Hepatocyte (in vitro differentiated cells): ENCODE results near the gene CITED1.

Experiments
- EZH2 ChIP-seq: fragments of 200-600 bp; sonication (generic); IDR thresholded peaks from 2 replicates; pipeline ENCODE4 v1.6.1; 2016; ENCODE audit warnings: antibody characterized with exemption, mild to moderate bottlenecking, borderline replicate concordance
- EZH2phosphoT487 ChIP-seq: fragments of 200-600 bp; sonication (generic); IDR thresholded peaks from one replicate; pipeline ENCODE4 v1.6.1; 2018; ENCODE audit warnings: antibody characterized with exemption, mild to moderate bottlenecking, low read depth, moderate library complexity; ENCODE audit not compliant: unreplicated experiment, severe bottlenecking
- TF ChIP-seq, protein P1 (sequence below): fragments of 200-600 bp; sonication (generic); IDR thresholded peaks from 2 replicates; pipeline ENCODE4 v1.5.1; 2016; ENCODE audit warnings: antibody characterized with exemption, mild to moderate bottlenecking; ENCODE audit not compliant: poor library complexity

DNA sequence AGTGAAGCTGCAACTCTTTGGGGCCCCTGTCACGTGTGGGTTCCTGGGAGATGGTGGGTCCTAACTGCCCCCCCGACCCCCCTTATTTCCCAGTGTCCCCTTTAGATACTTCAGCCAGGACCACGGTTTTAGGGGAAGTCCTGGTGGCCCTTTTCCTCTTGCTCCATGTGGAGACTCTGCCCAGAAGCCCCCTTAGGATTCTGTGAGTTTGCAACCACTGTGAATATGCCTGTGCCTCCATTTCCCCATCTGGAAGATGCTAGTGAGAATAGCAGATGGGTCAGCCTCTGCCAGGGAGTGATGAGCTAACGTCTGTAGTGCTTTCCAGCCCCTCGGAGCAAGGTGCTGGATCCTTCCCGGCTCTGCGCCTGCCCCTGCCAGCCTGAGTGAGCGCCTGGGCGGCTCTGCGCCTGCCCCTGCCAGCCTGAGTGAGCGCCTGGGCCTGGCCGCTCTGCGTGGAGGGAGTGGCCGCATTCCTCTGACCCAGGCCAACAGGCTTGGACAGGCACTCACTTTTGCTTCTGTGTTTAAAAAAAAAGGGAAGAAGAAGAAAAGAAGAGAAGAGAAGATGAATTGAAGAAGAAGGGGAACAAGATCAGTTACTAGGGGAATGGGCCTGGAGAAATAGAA, 6.7 kb upstream of the CITED1 start:
- TF ChIP-seq, protein P1, sequence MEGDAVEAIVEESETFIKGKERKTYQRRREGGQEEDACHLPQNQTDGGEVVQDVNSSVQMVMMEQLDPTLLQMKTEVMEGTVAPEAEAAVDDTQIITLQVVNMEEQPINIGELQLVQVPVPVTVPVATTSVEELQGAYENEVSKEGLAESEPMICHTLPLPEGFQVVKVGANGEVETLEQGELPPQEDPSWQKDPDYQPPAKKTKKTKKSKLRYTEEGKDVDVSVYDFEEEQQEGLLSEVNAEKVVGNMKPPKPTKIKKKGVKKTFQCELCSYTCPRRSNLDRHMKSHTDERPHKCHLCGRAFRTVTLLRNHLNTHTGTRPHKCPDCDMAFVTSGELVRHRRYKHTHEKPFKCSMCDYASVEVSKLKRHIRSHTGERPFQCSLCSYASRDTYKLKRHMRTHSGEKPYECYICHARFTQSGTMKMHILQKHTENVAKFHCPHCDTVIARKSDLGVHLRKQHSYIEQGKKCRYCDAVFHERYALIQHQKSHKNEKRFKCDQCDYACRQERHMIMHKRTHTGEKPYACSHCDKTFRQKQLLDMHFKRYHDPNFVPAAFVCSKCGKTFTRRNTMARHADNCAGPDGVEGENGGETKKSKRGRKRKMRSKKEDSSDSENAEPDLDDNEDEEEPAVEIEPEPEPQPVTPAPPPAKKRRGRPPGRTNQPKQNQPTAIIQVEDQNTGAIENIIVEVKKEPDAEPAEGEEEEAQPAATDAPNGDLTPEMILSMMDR: no peak
- TF ChIP-seq EZH2 (no peak), EZH2phosphoT487 (no peak)
